ENCODE measurements around the gene PTOV1. TPM values are rescaled to one million over a fixed set of nuclear protein-coding genes. Genes with fewer than 3 reads are reported as not detected.

The PTOV1 gene
- total and polyA plus RNA-seq, 12 donors, result 78.7 to 620 (median 275) TPM

- Histone ChIP-seq H3K36me3 (replicated peaks in 1 of 2) (peaks cover 0 to 21% of the 10 kb centered on the region in 2 donors), H3K27me3 (no peaks in the 10 kb centered on the region), H3K27ac (peak overlapping the region in 4 of 5 donors; percentile 96 to 99 (median 98)), H3K9me3 (replicated peaks in 1 of 3) (no peaks in the 10 kb centered on the region), H3K4me3 (peak overlapping the region in 2 of 4 donors; percentile 84 to 90), H3K4me1 (replicated peaks in 1 of 2) (peaks cover 11 to 30% of the 10 kb centered on the region in 2 donors)
- DNase-seq, result peak; percentile 44 to 69 (median 58)
- 0 to 2% (median 1%) methylated on average over 13 to 78 of the region's 78 CpGs for WGBS, 4 donors
- intact Hi-C loops (cut with DNase I), result no loop called here
- TF ChIP-seq POLR2A (IDR thresholded peaks at IDR 0.05) (no peak), CTCF (IDR thresholded peaks at IDR 0.05) (no peak)
Measured at GRCh38 chr19:49851456-49852259, 699 bp downstream of the PTOV1 start.

GRCh38 chr19:49852631-49853126, 1.7 kb downstream of the PTOV1 start:
- intact Hi-C loops (cut with DNase I), result no loop called here

GRCh38 chr19:49853852-49854377, 3.0 kb downstream of the PTOV1 start:
- H3K27ac ChIP-seq, result peak overlapping the region in 2 of 5 donors; percentile 26 to 99

More at GRCh38 chr19:49852631-49853126, 1.7 kb downstream of the PTOV1 start:
- TF ChIP-seq CTCF (IDR thresholded peaks at IDR 0.05) (no peak), POLR2A (IDR thresholded peaks at IDR 0.05) (no peak)
- no peak for DNase-seq
- Histone ChIP-seq H3K4me3 (peak overlapping the region in 1 of 4 donors; percentile 84), H3K27ac (peak overlapping the region in 1 of 5 donors; percentile 99), H3K27me3 (no peaks in the 10 kb centered on the region), H3K9me3 (replicated peaks in 1 of 3) (no peaks in the 10 kb centered on the region), H3K36me3 (replicated peaks in 1 of 2) (peaks cover 0 to 31% of the 10 kb centered on the region in 2 donors), H3K4me1 (replicated peaks in 1 of 2) (peaks cover 17 to 39% of the 10 kb centered on the region in 2 donors)
- WGBS, 4 donors, result 55 to 60% (median 59%) methylated on average over 14 of the region's 14 CpGs

More at GRCh38 chr19:49853852-49854377, 3.0 kb downstream of the PTOV1 start:
- Histone ChIP-seq H3K27me3 (no peaks in the 10 kb centered on the region), H3K4me3 (no peak overlapping the region), H3K36me3 (replicated peaks in 1 of 2) (peaks cover 0 to 43% of the 10 kb centered on the region in 2 donors), H3K9me3 (replicated peaks in 1 of 3) (no peaks in the 10 kb centered on the region), H3K4me1 (replicated peaks in 1 of 2) (peaks cover 25 to 51% of the 10 kb centered on the region in 2 donors)
- intact Hi-C loops (cut with DNase I), result no loop called here
- 78 to 85% (median 81%) methylated on average over 8 to 10 of the region's 10 CpGs for WGBS, 4 donors
- DNase-seq, result peak in 1 of 7 donors; percentile 24
- no peak for TF ChIP-seq CTCF (IDR thresholded peaks at IDR 0.05)
- no peak for TF ChIP-seq POLR2A (IDR thresholded peaks at IDR 0.05)
